Fibroblast of upper back skin (primary cell): ENCODE data around the gene GET4.
"Not testable (repeated sequence)": the region's sequence is repeated elsewhere in the genome, so short reads cannot be mapped to it uniquely, and the experiment has no call there.

Experiments
- DNase-seq: peaks from one replicate; pipeline ENCODE4 v3.0.0-alpha.2; 2013

GET4 gene

GRCh38 chr7:930975-931758 is 54.8 kb downstream of the GET4 start:
- no peak for DNase-seq

DNA sequence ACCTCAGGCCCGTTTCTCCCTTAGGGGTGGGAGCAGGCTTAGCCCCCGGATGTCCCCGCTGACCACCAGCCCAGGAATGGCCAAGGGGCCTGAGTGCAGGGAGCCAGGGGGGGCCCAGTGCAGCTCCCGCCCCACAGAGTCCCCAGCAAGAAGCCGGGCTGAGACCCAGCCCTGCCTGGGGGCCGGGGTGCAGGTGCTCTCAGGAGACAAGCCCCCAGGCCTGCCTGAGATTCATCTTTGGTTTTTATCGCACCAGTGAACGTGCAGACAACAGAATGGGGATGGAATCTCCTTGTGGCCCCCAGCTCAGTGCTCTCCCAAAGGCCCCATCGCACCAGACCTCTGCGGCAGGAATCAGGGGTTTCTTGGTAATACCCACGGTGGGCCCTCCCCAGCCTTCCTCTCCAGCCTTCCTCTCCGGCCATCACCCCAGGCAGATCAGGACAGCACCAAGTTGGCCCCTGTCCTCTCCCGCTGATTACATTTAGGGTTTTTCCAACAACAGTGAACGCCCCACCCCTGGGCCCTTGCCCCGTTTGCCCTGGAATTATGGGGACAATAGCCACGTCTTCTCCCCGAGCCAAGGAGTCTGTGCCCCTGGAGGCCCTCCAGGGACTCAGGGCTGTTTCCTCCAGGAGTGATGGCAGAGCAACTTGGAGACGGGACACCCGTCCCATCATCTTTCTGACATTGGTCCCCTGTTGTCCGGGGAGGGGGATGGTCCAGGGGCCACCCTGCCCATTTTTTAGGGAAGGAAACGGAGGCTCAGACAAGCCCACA is 55.7 kb downstream of the GET4 start:
- no peak for DNase-seq

DNA sequence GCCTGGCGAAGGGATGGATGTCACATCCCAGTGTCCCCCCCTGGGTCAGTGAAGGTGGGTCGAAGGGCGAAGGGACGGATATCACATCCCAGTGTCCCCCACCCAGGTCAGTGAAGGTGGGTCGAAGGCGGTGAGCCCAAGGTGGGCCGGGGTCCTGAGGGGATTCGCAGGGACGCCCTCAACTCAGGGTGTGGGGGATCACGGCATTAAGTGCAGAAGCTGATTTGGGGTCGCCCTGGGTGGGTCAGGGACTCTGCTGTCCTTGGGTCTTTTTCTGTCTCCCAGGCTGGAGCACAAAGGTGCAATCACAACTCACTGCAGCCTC is 56.3 kb downstream of the GET4 start:
- no peak for DNase-seq

GRCh38 chr7:934469-935163 is 58.3 kb downstream of the GET4 start:
- no peak for DNase-seq

DNA sequence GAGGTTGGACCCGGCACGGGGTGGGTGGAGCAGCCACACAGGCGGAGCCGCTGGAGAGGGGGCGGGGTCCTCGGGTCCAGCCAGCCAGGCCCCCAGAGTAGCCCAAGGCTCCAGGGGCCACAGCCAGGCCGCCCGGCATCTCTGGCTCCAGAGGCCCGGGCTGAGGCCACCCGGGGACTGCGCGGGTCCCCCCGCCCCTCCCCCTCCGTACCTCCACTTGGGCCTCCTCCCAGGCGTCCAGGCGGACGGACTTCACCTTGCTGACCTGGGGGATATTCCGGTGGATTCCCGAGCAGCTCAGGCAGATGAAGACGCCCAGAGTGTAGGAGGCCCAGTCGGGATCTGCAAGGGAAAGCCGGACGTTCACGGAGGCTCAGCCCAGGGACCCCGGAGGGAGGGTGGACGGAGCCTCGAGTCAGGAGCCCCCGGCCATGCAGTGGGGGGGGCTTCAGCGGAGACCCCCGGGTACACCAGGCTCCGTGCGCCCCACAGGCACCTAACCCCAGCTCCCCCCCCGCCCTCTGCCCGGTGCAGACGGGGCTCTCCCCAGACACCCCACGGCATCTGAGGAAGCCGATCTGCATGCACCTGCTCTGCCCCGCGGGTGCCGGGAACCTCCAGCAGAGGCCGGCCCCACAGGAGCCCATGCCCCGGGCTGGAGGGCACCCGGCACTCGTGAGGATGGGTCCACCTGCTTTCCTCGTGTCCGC is 59.0 kb downstream of the GET4 start:
- DNase-seq: no peak

GRCh38 chr7:935874-936385 is 59.6 kb downstream of the GET4 start:
- DNase-seq: no peak

GRCh38 chr7:936386-937054 is 60.2 kb downstream of the GET4 start:
- no peak for DNase-seq

DNA sequence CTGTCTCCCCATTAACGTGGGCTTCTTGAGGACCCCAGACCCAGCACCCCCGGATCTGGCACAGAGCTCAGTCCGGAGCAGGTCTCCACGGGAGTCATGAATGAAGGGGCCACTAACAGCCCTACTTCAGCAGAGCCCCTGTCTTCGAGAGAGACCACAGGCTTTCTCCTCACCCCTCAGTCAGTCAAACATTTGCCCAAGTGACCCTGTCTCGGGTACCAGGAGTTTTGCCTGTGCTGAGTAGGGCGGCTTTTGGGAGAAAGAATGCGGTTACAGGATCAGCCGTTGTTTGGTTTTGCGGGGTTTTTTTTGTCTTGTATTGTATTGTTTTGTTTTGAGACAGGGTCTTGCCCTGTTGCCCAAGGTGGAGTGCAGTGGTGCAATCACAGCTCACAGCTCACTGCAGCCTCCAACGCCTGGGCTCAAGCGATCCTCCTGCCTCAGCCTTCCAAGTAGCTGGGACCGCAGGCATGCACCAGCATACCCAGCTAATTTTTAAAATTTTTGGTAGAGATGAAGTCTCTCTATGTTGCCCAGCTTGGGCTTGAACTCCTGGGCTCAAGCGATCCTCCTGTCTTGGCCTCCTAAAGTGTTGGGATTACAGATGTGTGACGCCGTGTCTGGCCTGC is 61.6 kb downstream of the GET4 start:
- no peak for DNase-seq

DNA sequence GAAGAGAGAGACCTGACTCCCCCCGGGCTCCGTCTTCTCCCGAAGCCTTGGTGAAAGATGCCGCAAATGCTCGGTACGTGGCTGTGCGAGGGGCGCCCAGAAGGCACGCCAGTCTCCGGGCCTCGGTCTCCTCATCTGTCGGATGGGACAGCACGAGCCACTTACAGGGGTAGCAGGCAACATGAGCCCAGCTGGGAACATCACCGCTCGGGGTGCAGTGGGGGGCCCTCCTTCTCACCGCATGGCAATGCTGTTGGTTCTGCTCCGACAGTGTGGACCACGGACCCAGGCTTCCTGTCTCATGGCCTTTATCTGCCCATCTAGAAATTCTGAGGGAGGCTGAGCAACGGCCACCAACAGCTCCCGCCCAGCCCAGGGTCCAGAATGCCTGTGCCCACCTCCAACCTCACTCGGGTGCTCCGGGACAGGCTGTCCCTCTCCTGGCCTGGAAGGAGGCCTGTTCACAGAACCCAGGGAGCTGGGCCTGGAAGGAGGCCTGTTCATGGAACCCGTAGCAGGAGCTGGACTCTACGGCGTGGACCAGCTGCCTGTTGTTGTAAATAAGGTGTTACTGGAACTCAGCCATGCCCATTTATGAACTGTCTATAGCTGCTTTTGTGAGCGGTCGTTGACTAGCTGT is 62.3 kb downstream of the GET4 start:
- DNase-seq: no peak

DNA sequence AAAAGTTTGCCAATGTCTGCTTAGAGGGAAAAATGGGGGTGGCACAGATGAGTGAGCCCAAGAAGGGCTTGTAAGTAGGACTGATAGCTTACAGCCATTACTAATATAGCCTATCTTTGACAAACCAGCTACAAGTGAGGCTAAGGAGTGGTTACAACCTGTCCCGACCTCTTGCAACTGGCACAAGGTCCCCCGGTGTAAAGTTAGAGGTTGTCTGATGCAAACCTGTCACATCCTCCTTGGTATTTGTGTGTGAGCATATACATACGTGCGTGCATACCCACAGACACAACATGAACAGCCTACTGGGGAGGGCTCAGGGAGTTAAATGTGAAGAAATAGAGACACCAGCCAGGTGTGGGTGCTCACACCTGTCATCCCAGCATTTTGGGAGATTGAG is 63.5 kb downstream of the GET4 start:
- no peak for DNase-seq

DNA sequence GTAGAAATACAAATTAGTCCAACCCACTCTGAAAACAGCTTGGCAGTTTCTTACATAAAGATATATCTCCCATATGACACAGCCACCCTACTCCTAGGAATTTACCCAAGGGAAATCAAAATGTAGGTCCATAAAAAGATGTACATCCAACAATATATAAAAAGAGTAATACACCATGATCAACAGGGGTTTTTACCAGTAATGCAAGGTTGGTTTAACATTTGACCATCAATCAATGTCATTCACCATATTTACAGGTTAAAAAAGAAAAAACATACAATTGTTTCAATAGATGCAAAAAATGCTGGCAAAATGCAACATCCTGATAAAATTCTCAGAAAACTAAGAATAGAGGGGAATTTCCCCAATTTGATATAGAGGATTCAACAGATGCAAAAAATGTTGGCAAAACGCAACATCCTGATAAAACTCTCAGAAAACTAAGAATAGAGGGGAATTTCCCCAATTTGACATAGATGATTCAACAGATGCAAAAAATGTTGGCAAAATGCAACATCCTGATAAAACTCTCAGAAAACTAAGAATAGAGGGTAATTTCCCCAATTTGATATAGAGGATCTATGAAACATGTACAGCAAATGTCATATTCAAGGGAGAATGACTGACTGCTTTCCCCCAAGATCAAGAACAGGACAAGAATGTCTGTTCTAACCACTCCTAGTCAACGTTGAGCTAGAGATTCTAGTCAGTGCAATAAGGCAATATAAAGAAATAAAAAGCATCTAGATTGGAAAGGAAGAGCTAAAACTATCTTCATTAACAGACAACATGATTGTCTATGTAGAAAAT is 64.5 kb downstream of the GET4 start:
- DNase-seq: no peak

DNA sequence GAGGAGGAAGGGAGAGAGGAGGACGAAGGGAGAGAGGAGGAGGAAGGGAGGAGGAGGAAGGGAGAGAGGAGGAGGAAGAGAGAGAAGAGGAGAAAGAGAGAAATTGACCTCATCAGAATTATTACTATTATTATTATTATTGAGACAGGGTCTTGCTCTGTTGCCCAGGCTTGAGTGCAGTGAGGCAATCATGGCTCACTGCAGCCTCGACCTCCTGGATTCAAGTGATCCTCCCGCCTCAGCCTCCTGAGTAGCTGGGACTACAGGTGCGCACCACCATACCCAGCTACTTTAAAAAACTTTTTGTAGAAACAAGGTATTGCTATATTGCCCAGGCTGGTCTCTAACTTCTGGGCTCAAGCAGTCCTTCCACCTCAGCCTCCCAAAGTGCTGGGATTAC is 67.4 kb downstream of the GET4 start:
- not testable (repeated sequence) for DNase-seq

DNA sequence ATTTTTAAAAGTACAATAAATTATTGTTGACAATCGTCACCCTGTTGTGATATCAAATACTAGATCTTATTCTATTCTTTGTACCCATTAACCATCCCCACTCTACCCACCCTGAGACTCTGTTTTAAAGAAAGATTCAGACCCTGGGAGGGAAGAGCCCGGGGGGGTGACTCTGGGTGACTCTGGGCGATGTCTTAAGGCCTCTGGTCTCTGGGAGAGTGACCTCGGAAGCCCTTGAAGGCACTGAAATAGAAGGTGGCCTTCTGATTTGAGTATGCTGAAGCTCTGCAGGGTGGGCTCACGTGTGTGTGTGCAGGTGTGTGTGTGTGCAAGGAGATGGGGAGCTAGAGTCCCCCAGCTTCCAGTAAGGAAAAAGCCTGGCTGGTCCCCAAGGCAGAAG is 68.4 kb downstream of the GET4 start:
- no peak for DNase-seq

- DNase-seq: no peak
Observed at GRCh38 chr7:945147-945555, 68.8 kb downstream of the GET4 start.

DNA sequence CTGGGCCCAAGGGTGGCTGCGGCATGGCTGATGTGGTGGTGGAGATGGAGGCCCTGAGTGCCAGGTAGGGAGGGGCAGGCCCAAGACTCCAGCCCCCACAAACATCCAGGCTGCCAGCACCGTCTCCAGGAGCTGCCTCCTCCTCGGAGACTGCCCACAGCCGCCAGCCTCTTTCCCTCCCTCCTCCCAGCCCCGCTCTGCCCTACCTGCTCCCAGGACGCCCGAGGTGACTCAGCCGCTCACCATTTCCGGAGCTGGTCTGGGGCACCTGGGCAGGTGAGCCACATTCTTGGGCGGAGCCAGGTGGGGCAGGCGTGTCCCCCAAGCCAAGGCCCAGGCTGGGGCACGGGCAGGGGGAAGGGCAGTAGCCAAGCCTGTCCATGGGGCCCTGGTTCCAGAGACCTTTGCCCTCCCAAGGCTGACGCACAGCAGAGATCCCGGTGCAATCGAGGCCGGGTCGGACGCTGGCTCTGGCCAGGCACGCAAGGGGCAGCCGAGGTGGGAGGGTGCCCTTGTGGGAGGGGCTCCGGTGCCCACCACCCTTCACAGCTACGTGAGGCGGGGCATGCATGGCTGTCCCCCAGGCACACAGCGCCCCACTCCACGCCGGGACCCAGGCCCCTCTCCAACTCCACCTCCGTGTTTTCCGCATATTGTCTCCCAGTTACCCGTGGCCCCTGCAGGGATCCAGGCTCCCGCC is 69.4 kb downstream of the GET4 start:
- no peak for DNase-seq
